ENCODE measurements around the gene RIPK3. TPM values are rescaled to one million over a fixed set of nuclear protein-coding genes. Genes with fewer than 3 reads are reported as not detected.

Gene RIPK3
- total and polyA plus RNA-seq, 2 experiments from 2014 or later = 0.32 to 1.5 TPM

- no peak overlapping the region; the same call in 2 of the 3 replicates for H3K4me3 Mint-ChIP-seq
- TF ChIP-seq CTCF (conservative IDR thresholded peaks at IDR 0.05; ENCODE audit: low read depth in 2 of 2) (peak; percentile 79 to 86), ZNF462 (CRISPR knock-in tag; IDR thresholded peaks at IDR 0.05) (no peak), EZH2 (IDR thresholded peaks at IDR 0.05; ENCODE audit: low read depth, unreplicated experiment) (no peak), NANOG (IDR thresholded peaks at IDR 0.05; ENCODE audit: borderline replicate concordance) (no peak), STAT1 (IDR thresholded peaks at IDR 0.05; ENCODE audit: unreplicated experiment) (no peak), ETS1 (IDR thresholded peaks at IDR 0.05) (no peak), ZNF331 (CRISPR knock-in tag; IDR thresholded peaks at IDR 0.05; ENCODE audit: low read depth) (no peak), EZH2phosphoT487 (IDR thresholded peaks at IDR 0.05; ENCODE audit: unreplicated experiment) (no peak)
- peaks cover 9% of the 10 kb centered on the region; the same call in 2 of the 3 replicates for H3K36me3 Mint-ChIP-seq (ENCODE audit: low read depth)
- H3K36me3 ChIP-seq (ENCODE audit: insufficient read depth) = no peaks in the 10 kb centered on the region; the same call in 1 of the 2 replicates
- no peak overlapping the region for H3K4me2 ChIP-seq
- peaks cover 13% of the 10 kb centered on the region for H3K79me2 ChIP-seq (replicated peaks; ENCODE audit: insufficient read depth)
- no peak overlapping the region for H3K4me3 ChIP-seq
- H3K27me3 Mint-ChIP-seq (ENCODE audit: insufficient read depth, low read depth, poor library complexity) = peaks cover 13% of the 10 kb centered on the region
- H2AFZ ChIP-seq = no peak overlapping the region
- H3K27ac ChIP-seq (ENCODE audit: low read depth) = no peak overlapping the region
- no peaks in the 10 kb centered on the region for H3K27me3 ChIP-seq (ENCODE audit: insufficient read depth)
- ATAC-seq = peak; percentile 63
- peak overlapping the region; percentile 26; the same call in 1 of the 2 replicates for H3K27ac Mint-ChIP-seq
- peaks cover 12% of the 10 kb centered on the region; the same call in 1 of the 2 replicates for H4K20me1 ChIP-seq (replicated peaks; ENCODE audit: insufficient read depth)
- H3K4me1 ChIP-seq (ENCODE audit: insufficient read depth) = peaks cover 16% of the 10 kb centered on the region; the same call in 1 of the 2 replicates
- peak; percentile 84 for DNase-seq (ENCODE audit: low spot score)
- H3F3A ChIP-seq (replicated peaks; ENCODE audit: low read depth) = peaks cover 7% of the 10 kb centered on the region
- H3K9me2 ChIP-seq (ENCODE audit: insufficient read depth) = no peaks in the 10 kb centered on the region
- H3K4me1 Mint-ChIP-seq = peaks cover 21% of the 10 kb centered on the region
- H3K9me3 Mint-ChIP-seq = peaks cover 2% of the 10 kb centered on the region; the same call in 1 of the 3 replicates
Measured at GRCh38 chr14:24296341-24297157, 43.2 kb downstream of the RIPK3 start.
